IMR-90 (cell line): ENCODE data around the gene MYH10. TPM values are rescaled to one million over a fixed set of nuclear protein-coding genes. Genes with fewer than 3 reads are reported as not detected.

ENCODE experiments used
- ATAC-seq: fragments of 200-7000 bp; cut with Tn5 transposase; 2 replicates; pipeline ENCODE4 v1.9.1; 2020; ENCODE audit warnings: low read depth, mild to moderate bottlenecking, moderate library complexity
- BruUV-seq: library from RNA; stranded (reverse); fragments of 400-500 nt; replicated peaks from 2 replicates; lab custom pipeline; 2021; lab: Mats Ljungman, UMichigan
- CTCF ChIA-PET: fragments of 300-600 bp; formaldehyde crosslinking; extraction: SDS; loops from one replicate; lab custom pipeline; 2021; ENCODE audit warnings: antibody characterized with exemption; lab: Yijun Ruan, JAX
- POLR2A ChIA-PET: fragments of 300-600 bp; sonication (Branson Sonifier 250); formaldehyde crosslinking; loops from one replicate; lab custom pipeline; 2022; ENCODE audit warnings: antibody characterized with exemption; ENCODE audit not compliant: unreplicated experiment; lab: Charles Lee
- DNase-seq: peaks from one replicate; pipeline ENCODE4 v3.0.0; 2013
- H2AFZ ChIP-seq: replicated peaks from 2 replicates; pipeline ENCODE3; 2013; ENCODE audit warnings: low read length, mild to moderate bottlenecking; ENCODE audit not compliant: poor library complexity
- H2AK5ac ChIP-seq: 2 replicates; pipeline ENCODE4 v1.6.1; 2013; ENCODE audit warnings: low read depth, low read length, inconsistent platforms
- H2AK9ac ChIP-seq: replicated peaks from 2 replicates; pipeline ENCODE3; 2013; ENCODE audit warnings: mild to moderate bottlenecking, low read depth, low read length, moderate library complexity; ENCODE audit not compliant: poor library complexity
- H2BK120ac ChIP-seq: 2 replicates; pipeline ENCODE4 v1.6.1; 2013; ENCODE audit warnings: low read depth, low read length, inconsistent platforms
- H2BK15ac ChIP-seq: 3 replicates; pipeline ENCODE4 v1.6.1; 2013; ENCODE audit warnings: low read depth, low read length, inconsistent platforms
- H2BK20ac ChIP-seq: 2 replicates; pipeline ENCODE4 v1.6.1; 2013; ENCODE audit warnings: low read depth, mild to moderate bottlenecking, inconsistent platforms, low read length, moderate library complexity
- H2BK5ac ChIP-seq: 2 replicates; pipeline ENCODE4 v1.6.1; 2013; ENCODE audit warnings: mild to moderate bottlenecking, low read depth, low read length, inconsistent platforms; ENCODE audit not compliant: poor library complexity, severe bottlenecking
- H3K14ac ChIP-seq: replicated peaks from 2 replicates; pipeline ENCODE4 v1.6.1; 2013; ENCODE audit warnings: low read depth, low read length, inconsistent platforms
- H3K18ac ChIP-seq: 2 replicates; pipeline ENCODE4 v1.6.1; 2013; ENCODE audit warnings: low read depth, low read length, control low read depth
- H3K23ac ChIP-seq: 2 replicates; pipeline ENCODE4 v1.6.1; 2013; ENCODE audit warnings: low read depth, low read length, inconsistent platforms
- H3K27ac ChIP-seq: 2 replicates; pipeline ENCODE4 v1.5.1; 2013; ENCODE audit warnings: mild to moderate bottlenecking, control low read depth, low read length; ENCODE audit not compliant: insufficient read depth
- H3K27me3 ChIP-seq: 2 replicates; pipeline ENCODE4 v1.6.1; 2013; ENCODE audit warnings: low read length; ENCODE audit not compliant: control insufficient read depth, insufficient read depth
- H3K36me3 ChIP-seq: 2 replicates; pipeline ENCODE4 v1.6.1; 2013; ENCODE audit warnings: low read length, mixed read lengths; ENCODE audit not compliant: control insufficient read depth, insufficient read depth
- H3K4ac ChIP-seq: 2 replicates; pipeline ENCODE4 v1.6.1; 2013; ENCODE audit warnings: low read depth, low read length, inconsistent platforms
- H3K4me1 ChIP-seq: 2 replicates; pipeline ENCODE4 v1.6.1; 2013; ENCODE audit warnings: low read length, mixed read lengths; ENCODE audit not compliant: control insufficient read depth, insufficient read depth
- H3K4me2 ChIP-seq: 2 replicates; pipeline ENCODE4 v1.6.1; 2013; ENCODE audit warnings: low read depth, mild to moderate bottlenecking, control low read depth, low read length, moderate library complexity
- H3K4me3 ChIP-seq: 2 replicates; pipeline ENCODE4 v1.5.1; 2013; ENCODE audit warnings: low read depth, mild to moderate bottlenecking, control low read depth, low read length, moderate library complexity; ENCODE audit not compliant: insufficient read depth
- H3K56ac ChIP-seq: 2 replicates; pipeline ENCODE4 v1.6.1; 2013; ENCODE audit warnings: low read length, inconsistent platforms; ENCODE audit not compliant: insufficient read depth; ENCODE audit errors: extremely low read depth
- H3K79me1 ChIP-seq, 2 experiments: 2 replicates each; pipeline ENCODE4 v1.6.1; 2013; ENCODE audit warnings: low read length in 2 of 2, inconsistent platforms in 1 of 2, low read depth in 1 of 2
- H3K9ac ChIP-seq: 2 replicates; pipeline ENCODE4 v1.6.1; 2013; ENCODE audit warnings: low read depth, low read length, control low read depth
- H3K9me1 ChIP-seq: 2 replicates; pipeline ENCODE4 v1.6.1; 2013; ENCODE audit warnings: low read length, inconsistent platforms; ENCODE audit not compliant: insufficient read depth
- H3K9me3 ChIP-seq: 2 replicates; pipeline ENCODE4 v1.6.1; 2013; ENCODE audit warnings: low read length; ENCODE audit not compliant: control insufficient read depth, insufficient read depth
- H4K20me1 ChIP-seq: 2 replicates; pipeline ENCODE4 v1.6.1; 2013; ENCODE audit warnings: low read length, inconsistent platforms; ENCODE audit not compliant: insufficient read depth
- H4K5ac ChIP-seq: 2 replicates; pipeline ENCODE4 v1.6.1; 2013; ENCODE audit warnings: mild to moderate bottlenecking, low read depth, low read length, control low read depth
- H4K8ac ChIP-seq, 2 experiments: 2 replicates each; pipeline ENCODE4 v1.6.1; 2013; ENCODE audit warnings: low read depth in 2 of 2, low read length in 2 of 2, control low read depth in 1 of 2, inconsistent platforms in 1 of 2
- H4K91ac ChIP-seq: 2 replicates; pipeline ENCODE4 v1.6.1; 2013; ENCODE audit warnings: low read depth, low read length, inconsistent platforms; ENCODE audit not compliant: insufficient read depth
- BHLHE40 ChIP-seq: fragments of 150-350 bp; IDR thresholded peaks from 2 replicates; pipeline ENCODE4 v1.6.1; 2016; ENCODE audit warnings: mild to moderate bottlenecking, low read depth, low read length
- CEBPB ChIP-seq: IDR thresholded peaks from 2 replicates; pipeline ENCODE4 v1.6.1; 2012; ENCODE audit warnings: low read depth, low read length, improper control_type of control experiment
- CHD1 ChIP-seq: IDR thresholded peaks from 2 replicates; pipeline ENCODE4 v1.6.1; 2012; ENCODE audit warnings: low read depth, low read length, improper control_type of control experiment
- CTCF ChIP-seq: conservative IDR thresholded peaks from 2 replicates; pipeline ENCODE4 v1.5.1; 2012; ENCODE audit warnings: mild to moderate bottlenecking, low read depth, low read length, improper control_type of control experiment
- ELK1 ChIP-seq: fragments of 150-350 bp; IDR thresholded peaks from 2 replicates; pipeline ENCODE4 v1.6.1; 2016; ENCODE audit warnings: low read depth, mild to moderate bottlenecking, low read length, moderate library complexity, borderline replicate concordance
- FOS ChIP-seq: fragments of 150-350 bp; IDR thresholded peaks from 2 replicates; pipeline ENCODE4 v1.6.1; 2016; ENCODE audit warnings: low read depth, low read length
- MAFK ChIP-seq: IDR thresholded peaks from 2 replicates; pipeline ENCODE4 v1.6.1; 2012; ENCODE audit warnings: low read depth, low read length, improper control_type of control experiment
- MAZ ChIP-seq: IDR thresholded peaks from 2 replicates; pipeline ENCODE4 v1.6.1; 2012; ENCODE audit warnings: low read depth, mild to moderate bottlenecking, low read length, improper control_type of control experiment, moderate library complexity, borderline replicate concordance
- MXI1 ChIP-seq: IDR thresholded peaks from 2 replicates; pipeline ENCODE4 v1.6.1; 2012; ENCODE audit warnings: low read depth, mild to moderate bottlenecking, low read length, moderate library complexity, borderline replicate concordance
- NFE2L2 ChIP-seq: fragments of 150-350 bp; IDR thresholded peaks from 2 replicates; pipeline ENCODE4 v1.6.1; 2016; ENCODE audit warnings: low read depth, mild to moderate bottlenecking, low read length
- POLR2A ChIP-seq: IDR thresholded peaks from 2 replicates; pipeline ENCODE4 v1.6.1; 2012; ENCODE audit warnings: mild to moderate bottlenecking, low read depth, low read length
- RAD21 ChIP-seq: IDR thresholded peaks from 2 replicates; pipeline ENCODE4 v1.6.1; 2012; ENCODE audit warnings: low read length, improper control_type of control experiment
- RCOR1 ChIP-seq: IDR thresholded peaks from 2 replicates; pipeline ENCODE4 v1.6.1; 2012; ENCODE audit warnings: mild to moderate bottlenecking, low read length, improper control_type of control experiment; ENCODE audit not compliant: insufficient replicate concordance
- RFX5 ChIP-seq: IDR thresholded peaks from 2 replicates; pipeline ENCODE4 v1.8.0; 2012; ENCODE audit warnings: low read depth, mild to moderate bottlenecking, low read length, moderate library complexity
- SMC3 ChIP-seq: fragments of 150-350 bp; IDR thresholded peaks from 2 replicates; pipeline ENCODE4 v1.6.1; 2016; ENCODE audit warnings: low read depth, mild to moderate bottlenecking, antibody characterized with exemption, low read length, moderate library complexity
- USF2 ChIP-seq: fragments of 150-350 bp; IDR thresholded peaks from 2 replicates; pipeline ENCODE4 v1.6.1; 2017; ENCODE audit warnings: mild to moderate bottlenecking, antibody characterized with exemption, low read length, low read depth
- WGBS, 2 experiments: methylation state at CpG; one replicate each; pipeline versions ENCODE4 v1.1.5 to v1.1.7; 2013; ENCODE audit warnings: missing lambda C conversion rate in 2 of 2; ENCODE audit not compliant: insufficient read length in 1 of 2; ENCODE audit errors: extremely low coverage in 2 of 2; 5-methylcytosine and 5-hydroxymethylcytosine counted together
- dilution Hi-C: fragments of 300-500 bp; cut with HindIII; formaldehyde crosslinking; loops from one replicate; pipeline ENCODE4 v1.14.3; 2018; ENCODE audit warnings: low sequenced_read_pairs; ENCODE audit not compliant: unreplicated experiment
- in situ Hi-C: fragments of 300-500 bp; cut with MboI; formaldehyde crosslinking; loops from 3 replicates; pipeline ENCODE4 v1.14.3; 2019; ENCODE audit warnings: low sequenced_read_pairs, inconsistent platforms, mixed read lengths
- intact Hi-C: fragments of 100-400 bp; cut with micrococcal nuclease; formaldehyde crosslinking; loops from 2 replicates; pipeline ENCODE4 v1.10.0; 2022
- polyA plus RNA-seq, 3 experiments: library from polyadenylated mRNA; depleted of rRNA; stranded (reverse); fragments of >200 nt; gene quantifications; 2 replicates each; pipeline ENCODE4 v1.2.3, GENCODE V29; 2012; ENCODE audit warnings: low replicate concordance in 1 of 3
- total RNA-seq: library from RNA; depleted of rRNA; stranded (reverse); fragments of >200 nt; gene quantifications from 2 replicates; pipeline ENCODE4 v1.2.3, GENCODE V29; 2012

Gene MYH10
- total and polyA plus RNA-seq, 2 of the 4 experiments (the other 2 are of a cell fraction): 71.2 to 95.2 TPM

GRCh38 chr17:8647202-8647601 lies 16.7 kb upstream of the MYH10 start:
- no peak overlapping the region for H3K18ac ChIP-seq
- no peak overlapping the region for H2AK5ac ChIP-seq
- H4K91ac ChIP-seq: no peak overlapping the region
- no peak overlapping the region for H2AK9ac ChIP-seq
- H4K8ac ChIP-seq: no peak overlapping the region
- no peak overlapping the region for H2BK20ac ChIP-seq
- H3K27me3 ChIP-seq: no peaks in the 10 kb centered on the region
- H3K9ac ChIP-seq: no peak overlapping the region
- H2BK120ac ChIP-seq: no peak overlapping the region
- H3K27ac ChIP-seq: no peak overlapping the region
- H4K20me1 ChIP-seq: no peaks in the 10 kb centered on the region
- no peak overlapping the region for H3K4me2 ChIP-seq
- no peak overlapping the region for H2BK15ac ChIP-seq
- no peaks in the 10 kb centered on the region for H3K36me3 ChIP-seq
- no CpG with 5 or more reads among the region's 7 CpGs for WGBS, 2 experiments
- no peak overlapping the region for H3K4ac ChIP-seq
- H3K9me1 ChIP-seq: peaks cover 6% of the 10 kb centered on the region
- in situ Hi-C loops (no loop called here), intact Hi-C loops (no loop called here), dilution Hi-C loops (no loop called here)
- DNase-seq: no peak
- H3K9me3 ChIP-seq: no peaks in the 10 kb centered on the region
- no peak overlapping the region for H3K14ac ChIP-seq
- H3K56ac ChIP-seq: no peak overlapping the region
- ChIA-PET CTCF (no interaction called here), POLR2A (no interaction called here)
- H3K79me1 ChIP-seq: no peaks in the 10 kb centered on the region
- no peak overlapping the region for H4K5ac ChIP-seq
- BruUV-seq: no TSS peak
- no peak overlapping the region for H3K23ac ChIP-seq
- no peak for TF ChIP-seq CHD1
- TF ChIP-seq BHLHE40: no peak
- TF ChIP-seq CEBPB: no peak
- no peak for TF ChIP-seq RFX5
- no peak for TF ChIP-seq RAD21
- TF ChIP-seq POLR2A: no peak
- no peak for TF ChIP-seq MAZ
- TF ChIP-seq FOS: no peak
- no peak for TF ChIP-seq ELK1
- no peak for TF ChIP-seq USF2
- TF ChIP-seq RCOR1: no peak
- no peak for TF ChIP-seq MXI1
- no peak for TF ChIP-seq NFE2L2
- no peak for TF ChIP-seq SMC3
- no peak for TF ChIP-seq CTCF
- no peak for TF ChIP-seq MAFK
- no peak for ATAC-seq
- H3K4me3 ChIP-seq: no peak overlapping the region
- H2BK5ac ChIP-seq: no peak overlapping the region
- H2AFZ ChIP-seq: no peak overlapping the region
- H3K4me1 ChIP-seq: peaks cover 8% of the 10 kb centered on the region; the same call in 1 of the 2 replicates
